MM.1S (cell line): ENCODE data around the gene LMO7.

Experiments
- CTCF ChIP-seq: fragments of 300-600 bp; sonication (generic); IDR thresholded peaks from 2 replicates; pipeline ENCODE4 v1.5.1; 2016; ENCODE audit warnings: antibody characterized with exemption, low read length, mixed read lengths
- EZH2 ChIP-seq: fragments of 300-600 bp; sonication (generic); optimal IDR thresholded peaks from 2 replicates; pipeline ENCODE3; 2017; ENCODE audit warnings: low read depth, mild to moderate bottlenecking, antibody characterized with exemption, low read length, mixed read lengths
- EZH2phosphoT487 ChIP-seq: fragments of 300-600 bp; sonication (generic); IDR thresholded peaks from 2 replicates; pipeline ENCODE4 v1.6.1; 2018; ENCODE audit warnings: antibody characterized with exemption, low read length

- no peak for TF ChIP-seq EZH2
- no peak for TF ChIP-seq EZH2phosphoT487
- no peak for TF ChIP-seq CTCF
These were observed 149.0 kb downstream of the LMO7 start for GRCh38 chr13:75785130-75785529.
